DLD1 (cell line): ENCODE data around the gene HSPA12A.

Experiments used
- in situ Hi-C: cut with HindIII; loops from 2 replicates; pipeline ENCODE4 v1.10.0; 2017; ENCODE audit warnings: low sequenced_read_pairs

The HSPA12A gene

GRCh38 chr10:116742367-116743265, at the start of gene HSPA12A:
Gene HSPA12A (minus strand): TSS chr10:116742566. CDS start chr10:116742469, 97 bp downstream.
- in situ Hi-C loops: no loop called here

GRCh38 chr10:116791241-116791640, 48.9 kb upstream of the HSPA12A start:
- in situ Hi-C loops: no loop called here

GRCh38 chr10:116787893-116788665, 45.7 kb upstream of the HSPA12A start:
- in situ Hi-C loops: no loop called here

- in situ Hi-C loops: no loop called here
These were observed 44.8 kb upstream of the HSPA12A start for GRCh38 chr10:116787053-116787659.

GRCh38 chr10:116785867-116786266, 43.5 kb upstream of the HSPA12A start:
- in situ Hi-C loops: no loop called here

GRCh38 chr10:116785282-116785681, 42.9 kb upstream of the HSPA12A start:
- in situ Hi-C loops: no loop called here

- in situ Hi-C loops: no loop called here
These were observed 42.3 kb upstream of the HSPA12A start for GRCh38 chr10:116784651-116785050.

- in situ Hi-C loops: no loop called here
These were observed 41.7 kb upstream of the HSPA12A start for GRCh38 chr10:116784035-116784434.

GRCh38 chr10:116783011-116783655, 40.8 kb upstream of the HSPA12A start:
- in situ Hi-C loops: no loop called here

- in situ Hi-C loops: no loop called here
These were observed 39.1 kb upstream of the HSPA12A start for GRCh38 chr10:116781370-116781884.

GRCh38 chr10:116780691-116781205, 38.4 kb upstream of the HSPA12A start:
- in situ Hi-C loops: no loop called here

- in situ Hi-C loops: loop anchor here (5.0 kb wide), 2 partner anchors 48 to 92 kb away; no protein-coding TSS in a partner anchor
These were observed 36.8 kb upstream of the HSPA12A start for GRCh38 chr10:116779076-116779687.

GRCh38 chr10:116777006-116777405, 34.6 kb upstream of the HSPA12A start:
- in situ Hi-C loops: loop anchor here (5.0 kb wide), 2 partner anchors 50 to 90 kb away; no protein-coding TSS in a partner anchor

- in situ Hi-C loops: loop anchor here (5.0 kb wide), 2 partner anchors 52 to 88 kb away; no protein-coding TSS in a partner anchor
These were observed 33.4 kb upstream of the HSPA12A start for GRCh38 chr10:116775488-116776400.

- in situ Hi-C loops: loop anchor here (5.0 kb wide), 2 partner anchors 53 to 87 kb away; no protein-coding TSS in a partner anchor
These were observed 32.4 kb upstream of the HSPA12A start for GRCh38 chr10:116774728-116775151.

GRCh38 chr10:116772909-116773705, 30.7 kb upstream of the HSPA12A start:
- in situ Hi-C loops: no loop called here

GRCh38 chr10:116771959-116772585, 29.7 kb upstream of the HSPA12A start:
- in situ Hi-C loops: no loop called here
